Retina (tissue), 1 donor: ENCODE results near the gene B3GALNT1.

Experiments
- DNase-seq: peaks from one replicate; pipeline ENCODE4 v3.0.0-alpha.2; 2016

Gene B3GALNT1, protein sequence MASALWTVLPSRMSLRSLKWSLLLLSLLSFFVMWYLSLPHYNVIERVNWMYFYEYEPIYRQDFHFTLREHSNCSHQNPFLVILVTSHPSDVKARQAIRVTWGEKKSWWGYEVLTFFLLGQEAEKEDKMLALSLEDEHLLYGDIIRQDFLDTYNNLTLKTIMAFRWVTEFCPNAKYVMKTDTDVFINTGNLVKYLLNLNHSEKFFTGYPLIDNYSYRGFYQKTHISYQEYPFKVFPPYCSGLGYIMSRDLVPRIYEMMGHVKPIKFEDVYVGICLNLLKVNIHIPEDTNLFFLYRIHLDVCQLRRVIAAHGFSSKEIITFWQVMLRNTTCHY

GRCh38 chr3:161104561-161105551, at the start of gene B3GALNT1:
Gene B3GALNT1 (minus strand): TSS chr3:161105349. CDS start chr3:161086754, 18,595 bp downstream.
- DNase-seq = peak; percentile 94

GRCh38 chr3:161153480-161153879, 48.3 kb upstream of the B3GALNT1 start:
- no peak for DNase-seq

GRCh38 chr3:161150001-161150525, 44.9 kb upstream of the B3GALNT1 start:
- no peak for DNase-seq

DNA sequence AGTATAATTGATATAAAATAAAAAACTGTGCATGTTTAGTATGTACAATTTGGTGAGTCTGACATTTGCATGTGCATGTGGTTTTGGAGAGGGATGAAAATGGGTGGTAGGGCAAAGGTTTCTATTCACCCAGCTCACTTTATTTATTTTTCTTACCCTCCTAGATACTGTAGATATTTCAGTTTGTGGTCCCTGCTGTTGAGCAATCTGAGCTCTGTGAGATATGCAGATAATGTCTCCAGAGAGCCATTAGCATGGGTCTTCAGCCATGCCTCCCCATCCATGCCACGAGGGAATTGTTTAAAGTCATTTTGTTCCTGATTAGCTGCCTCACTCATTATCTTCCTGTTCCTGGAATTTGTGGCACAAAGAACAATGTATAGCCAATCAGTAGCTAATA, 44.4 kb upstream of the B3GALNT1 start:
- DNase-seq = no peak

DNA sequence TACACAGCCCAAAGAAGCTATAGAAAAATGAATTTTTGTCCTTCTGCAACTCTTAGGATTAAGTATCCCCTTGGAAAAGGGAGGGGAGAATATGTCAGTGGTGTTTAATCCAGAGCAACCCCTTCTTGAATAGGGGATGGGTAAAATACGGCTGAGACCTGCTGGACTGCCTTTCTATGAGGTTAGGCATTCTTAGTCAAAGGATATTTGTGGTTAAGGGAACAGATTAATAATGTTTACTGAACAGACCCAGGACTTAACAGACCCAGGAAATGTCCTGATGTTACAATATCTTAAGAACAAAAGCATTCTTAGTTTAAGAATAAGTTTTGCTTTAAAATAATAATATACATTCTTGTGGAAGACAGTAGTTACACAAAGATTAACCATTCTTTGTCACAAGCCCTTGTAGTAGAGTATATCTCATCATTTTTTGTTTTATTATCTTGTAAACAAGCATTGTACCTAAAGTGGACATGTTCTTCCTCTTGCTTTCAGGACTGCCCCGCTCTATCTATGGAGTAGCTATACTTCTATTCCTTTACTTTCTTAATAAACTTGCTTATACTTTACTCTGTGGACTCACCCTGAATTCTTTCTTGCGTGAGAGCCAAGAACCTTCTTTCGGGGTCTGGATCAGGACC, 43.8 kb upstream of the B3GALNT1 start:
- no peak for DNase-seq

GRCh38 chr3:161142486-161142885, 37.3 kb upstream of the B3GALNT1 start:
- DNase-seq = no peak

DNA sequence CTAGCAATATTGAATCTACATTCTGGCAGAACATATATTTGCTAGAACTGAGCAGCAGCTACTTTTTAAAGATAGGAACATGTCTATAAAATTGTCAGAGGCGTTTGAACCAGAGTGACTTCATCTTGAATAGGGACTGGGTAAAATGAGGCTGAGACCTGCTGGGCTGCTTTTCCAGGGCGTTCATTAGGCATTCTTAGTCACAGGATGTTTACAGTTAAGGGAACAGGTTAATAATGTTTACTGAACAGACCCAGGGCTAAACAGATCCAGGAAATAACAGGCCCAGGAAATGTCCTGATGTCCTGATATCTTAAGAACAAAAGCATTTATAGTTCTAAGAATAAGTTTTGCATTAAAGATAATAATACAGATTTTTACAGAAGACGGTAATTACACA, 34.5 kb upstream of the B3GALNT1 start:
- DNase-seq = no peak

DNA sequence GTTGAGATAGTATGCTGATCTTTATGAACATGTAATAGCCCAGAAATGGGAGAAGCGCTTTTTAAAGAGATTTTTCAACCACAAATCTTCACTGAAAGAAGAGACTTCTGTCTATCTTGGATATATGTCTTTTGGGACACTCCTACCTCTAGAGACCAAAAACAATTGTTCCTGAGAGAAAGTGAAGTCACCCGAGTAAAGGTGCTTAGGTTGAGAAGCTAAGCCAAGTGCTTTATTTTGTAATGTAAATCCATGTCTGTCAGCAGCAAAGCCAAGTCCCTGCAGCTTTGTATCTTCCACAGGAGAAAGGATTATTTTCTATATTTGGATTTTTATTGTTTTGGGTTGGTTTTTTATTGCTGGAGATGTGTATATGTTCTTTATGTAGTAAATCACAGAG, 32.1 kb upstream of the B3GALNT1 start:
- DNase-seq = no peak

DNA sequence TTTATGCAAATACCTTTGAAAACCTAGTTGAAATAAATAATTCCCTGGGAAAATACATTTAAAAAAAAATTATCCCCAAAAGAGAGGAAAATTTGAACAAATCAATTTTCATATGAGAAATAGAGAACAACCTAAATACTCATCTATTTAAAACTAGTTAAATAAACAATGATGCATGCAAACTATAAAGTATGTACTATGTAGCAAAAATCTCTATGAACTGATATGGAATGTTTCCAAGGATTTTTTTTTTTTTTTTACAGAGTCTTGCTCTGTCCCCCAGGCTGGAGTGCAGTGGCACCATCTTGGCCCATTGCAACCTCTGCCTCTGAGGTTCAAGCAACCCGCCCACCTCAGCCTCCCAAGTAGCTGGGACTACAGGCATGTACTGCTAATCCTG, 27.2 kb upstream of the B3GALNT1 start:
- no peak for DNase-seq

DNA sequence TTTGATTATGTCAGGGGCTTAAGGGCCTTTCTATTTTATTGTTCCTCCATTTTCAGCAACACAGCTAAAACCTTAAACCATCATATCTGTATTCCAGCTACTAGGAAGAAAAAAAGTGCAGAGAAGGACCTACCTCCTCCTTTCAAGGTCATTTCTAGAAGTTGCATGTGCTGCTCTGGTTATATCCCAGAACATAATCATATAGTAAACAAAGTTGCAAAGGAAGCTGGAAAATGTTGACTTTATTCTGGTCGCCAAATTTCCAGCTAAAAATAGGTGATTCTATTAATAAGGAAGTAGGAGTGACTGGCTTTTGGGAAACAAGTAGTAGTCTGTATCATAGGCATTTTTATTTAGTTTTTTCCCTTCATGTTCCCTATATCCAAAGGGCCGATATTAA, 21.3 kb upstream of the B3GALNT1 start:
- no peak for DNase-seq

- DNase-seq = no peak
These were observed 12.5 kb upstream of the B3GALNT1 start for GRCh38 chr3:161117646-161118045.

- DNase-seq = no peak
These were observed 3.7 kb upstream of the B3GALNT1 start for GRCh38 chr3:161108840-161109239.

GRCh38 chr3:161107311-161107710, 2.2 kb upstream of the B3GALNT1 start:
- DNase-seq = no peak

DNA sequence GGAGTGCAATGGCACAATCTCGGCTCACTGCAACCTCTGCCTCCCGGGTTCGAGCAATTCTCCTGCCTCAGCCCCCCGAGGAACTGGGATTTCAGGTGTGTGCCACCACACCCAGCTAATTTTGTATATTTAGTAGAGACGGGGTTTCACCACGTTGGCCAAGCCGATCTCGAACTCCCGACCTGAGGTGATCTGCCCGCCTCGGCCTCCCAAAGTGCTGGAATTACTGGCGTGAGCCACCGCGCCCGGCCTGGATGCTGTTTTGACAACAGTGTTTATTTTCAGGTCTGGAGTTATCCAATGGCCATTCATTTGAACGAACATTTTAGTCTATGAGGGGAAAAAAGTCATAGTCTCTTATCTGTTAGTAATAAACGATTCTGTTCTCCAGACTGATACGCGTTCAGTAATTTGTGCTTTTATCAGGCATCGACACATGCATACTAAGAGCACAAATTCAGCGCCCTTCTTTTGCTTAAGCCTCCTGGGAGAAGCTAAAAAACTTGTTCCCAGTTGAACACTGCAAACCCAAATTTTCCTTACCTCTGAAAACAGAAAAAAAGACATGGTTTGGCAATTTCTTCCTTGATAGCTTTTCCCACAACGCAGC, 1.3 kb downstream of the B3GALNT1 start:
- DNase-seq = no peak

GRCh38 chr3:161101609-161102008, 3.5 kb downstream of the B3GALNT1 start:
- no peak for DNase-seq

- DNase-seq = no peak
These were observed 4.2 kb downstream of the B3GALNT1 start for GRCh38 chr3:161100994-161101393.

GRCh38 chr3:161096771-161097367, 8.3 kb downstream of the B3GALNT1 start:
- no peak for DNase-seq

DNA sequence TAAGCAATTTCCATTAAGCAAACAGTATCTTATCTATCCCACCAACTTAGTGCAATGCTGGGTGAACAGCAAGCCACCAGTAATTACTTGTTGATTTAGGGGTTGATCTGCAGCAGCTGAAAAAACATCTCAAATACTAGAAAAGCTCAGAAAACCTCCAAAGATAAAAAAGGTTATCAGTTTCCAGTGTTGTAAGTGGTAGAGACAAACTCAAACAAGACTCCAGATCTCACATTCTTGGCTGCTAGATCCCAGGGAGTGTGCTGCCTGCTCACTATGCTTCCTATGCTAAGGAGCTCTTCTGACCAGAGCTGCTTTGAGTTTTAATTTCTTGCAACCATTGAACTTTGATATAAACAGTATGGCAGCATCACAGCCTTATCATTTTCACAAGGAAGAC, 11.3 kb downstream of the B3GALNT1 start:
- DNase-seq = no peak

DNA sequence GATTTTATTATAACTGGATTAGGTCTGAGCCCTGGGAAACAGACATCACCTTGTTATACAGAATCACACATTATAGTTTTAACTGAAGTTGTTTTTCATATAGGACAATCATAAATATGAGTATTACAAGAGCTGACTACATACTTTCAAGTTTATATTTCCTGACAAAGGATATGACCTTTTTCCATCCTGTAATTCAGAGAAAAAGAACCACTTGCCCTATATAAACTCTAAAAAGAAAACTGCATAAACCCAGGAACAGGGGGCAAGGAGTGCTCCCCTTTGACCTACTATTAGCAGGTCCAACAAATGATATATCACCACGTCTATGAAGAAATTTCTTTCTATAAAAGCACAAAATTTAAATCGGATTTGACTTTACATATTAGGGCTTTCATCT, 20.9 kb downstream of the B3GALNT1 start:
- no peak for DNase-seq

DNA sequence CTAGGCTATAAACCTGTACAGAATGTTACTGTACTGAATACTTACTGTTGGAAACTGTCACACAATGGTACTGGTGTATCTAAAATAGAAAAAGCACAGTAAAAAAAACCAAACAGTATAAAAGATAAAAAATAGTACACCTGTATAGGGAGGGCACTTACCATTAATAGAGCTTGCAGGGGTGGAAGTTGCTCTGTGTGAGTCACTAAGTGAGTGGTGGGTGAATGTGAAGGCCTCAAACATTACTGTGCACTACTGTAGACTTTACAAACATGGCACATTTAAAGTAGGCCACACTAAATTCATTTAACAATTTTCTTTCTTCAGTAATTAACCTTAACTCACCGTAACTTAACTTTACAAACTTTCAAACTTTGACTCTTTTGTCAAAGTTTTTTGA, 22.0 kb downstream of the B3GALNT1 start:
- no peak for DNase-seq

DNA sequence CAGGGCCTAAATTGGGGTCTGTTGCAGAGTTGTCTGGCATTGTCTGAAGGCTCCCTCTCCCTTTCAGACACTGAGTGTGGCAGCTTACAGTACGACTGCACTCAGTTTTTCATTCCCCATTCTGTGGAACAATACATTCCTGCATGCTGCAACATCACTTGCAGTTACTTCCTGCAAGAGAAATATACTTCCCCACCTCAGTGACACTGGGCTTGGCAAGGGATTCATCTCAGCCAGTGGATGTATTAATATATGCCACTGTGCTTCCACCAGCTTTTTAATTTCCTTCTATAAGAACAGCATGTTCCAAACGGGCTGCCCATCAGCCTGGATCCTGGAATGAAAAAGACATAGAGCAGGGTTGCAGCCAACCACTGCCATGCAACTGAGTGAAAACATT, 23.1 kb downstream of the B3GALNT1 start:
- no peak for DNase-seq

- DNase-seq = no peak
These were observed 23.5 kb downstream of the B3GALNT1 start for GRCh38 chr3:161081633-161082032.
